RWPE2 (cell line): Measurements from ENCODE around the gene SLIT3.

Experiments
- ATAC-seq: fragments of 200-7000 bp; cut with Tn5 transposase; 3 replicates; pipeline ENCODE4 v1.9.1; 2021; ENCODE audit warnings: low read depth
- DNase-seq: peaks from one replicate; pipeline ENCODE4 v3.0.0-alpha.2; 2020; ENCODE audit warnings: low spot score
- H3K27ac ChIP-seq: fragments of 450-650 bp; 2 replicates; pipeline ENCODE4 v1.5.1; 2017; ENCODE audit warnings: mild to moderate bottlenecking; ENCODE audit not compliant: poor library complexity, severe bottlenecking
- H3K27me3 ChIP-seq: fragments of 250-450 bp; sonication (Bioruptor Pico); 2 replicates; pipeline ENCODE4 v1.5.1; 2021; ENCODE audit warnings: mild to moderate bottlenecking, moderate library complexity; ENCODE audit not compliant: insufficient read depth, poor library complexity, severe bottlenecking
- H3K36me3 ChIP-seq: fragments of 250-450 bp; sonication (Bioruptor Pico); 2 replicates; pipeline ENCODE4 v1.5.1; 2020; ENCODE audit warnings: low read depth, mild to moderate bottlenecking, moderate library complexity
- H3K4me1 ChIP-seq: fragments of 250-450 bp; sonication (Bioruptor Pico); 2 replicates; pipeline ENCODE4 v1.5.1; 2021; ENCODE audit warnings: mild to moderate bottlenecking, moderate library complexity; ENCODE audit not compliant: insufficient read depth, poor library complexity, severe bottlenecking
- H3K4me3 ChIP-seq: fragments of 250-450 bp; sonication (Bioruptor Pico); 2 replicates; pipeline ENCODE4 v1.5.1; 2021; ENCODE audit warnings: mild to moderate bottlenecking, moderate library complexity; ENCODE audit not compliant: severe bottlenecking
- H3K9me3 ChIP-seq: fragments of 250-450 bp; sonication (Bioruptor Pico); 2 replicates; pipeline ENCODE4 v1.5.1; 2021; ENCODE audit warnings: mild to moderate bottlenecking, moderate library complexity; ENCODE audit not compliant: severe bottlenecking
- TF ChIP-seq, protein P1 (sequence below): fragments of 450-650 bp; IDR thresholded peaks from one replicate; pipeline ENCODE4 v1.5.1; 2017; ENCODE audit warnings: mild to moderate bottlenecking, moderate library complexity; ENCODE audit not compliant: poor library complexity, severe bottlenecking

The SLIT3 gene

DNA sequence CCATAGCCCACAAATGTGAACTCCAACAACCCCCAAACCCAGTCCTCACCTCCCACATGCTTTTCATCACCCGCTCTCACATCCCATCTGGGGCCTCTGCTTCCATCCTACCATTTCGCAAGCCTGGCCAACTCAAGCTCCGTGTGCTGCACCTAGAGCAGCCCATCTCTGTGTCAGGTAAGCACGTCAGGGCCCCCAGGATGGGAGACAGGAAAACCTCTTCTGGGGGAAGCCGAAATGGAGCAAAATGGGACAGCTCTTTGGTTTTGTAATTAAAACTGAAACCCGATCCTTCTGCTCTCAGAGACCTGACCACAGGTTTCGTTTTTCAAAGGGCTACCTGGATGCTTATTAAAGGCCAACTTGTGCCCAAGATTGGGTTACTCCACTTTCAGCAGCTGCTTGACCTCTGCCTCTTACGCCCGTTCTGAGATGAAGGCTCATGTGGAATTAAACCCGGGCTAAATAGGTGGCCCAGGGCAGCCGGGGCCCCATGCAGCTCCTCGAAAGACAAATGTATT, 287.7 kb downstream of the SLIT3 start:
- ATAC-seq, result no peak
- no peaks in the 10 kb centered on the region for H3K9me3 ChIP-seq
- no peaks in the 10 kb centered on the region for H3K27me3 ChIP-seq
- H3K36me3 ChIP-seq, result no peaks in the 10 kb centered on the region
- no peaks in the 10 kb centered on the region for H3K4me1 ChIP-seq
- H3K27ac ChIP-seq, result no peak overlapping the region
- H3K4me3 ChIP-seq, result no peak overlapping the region
- TF ChIP-seq, protein P1, sequence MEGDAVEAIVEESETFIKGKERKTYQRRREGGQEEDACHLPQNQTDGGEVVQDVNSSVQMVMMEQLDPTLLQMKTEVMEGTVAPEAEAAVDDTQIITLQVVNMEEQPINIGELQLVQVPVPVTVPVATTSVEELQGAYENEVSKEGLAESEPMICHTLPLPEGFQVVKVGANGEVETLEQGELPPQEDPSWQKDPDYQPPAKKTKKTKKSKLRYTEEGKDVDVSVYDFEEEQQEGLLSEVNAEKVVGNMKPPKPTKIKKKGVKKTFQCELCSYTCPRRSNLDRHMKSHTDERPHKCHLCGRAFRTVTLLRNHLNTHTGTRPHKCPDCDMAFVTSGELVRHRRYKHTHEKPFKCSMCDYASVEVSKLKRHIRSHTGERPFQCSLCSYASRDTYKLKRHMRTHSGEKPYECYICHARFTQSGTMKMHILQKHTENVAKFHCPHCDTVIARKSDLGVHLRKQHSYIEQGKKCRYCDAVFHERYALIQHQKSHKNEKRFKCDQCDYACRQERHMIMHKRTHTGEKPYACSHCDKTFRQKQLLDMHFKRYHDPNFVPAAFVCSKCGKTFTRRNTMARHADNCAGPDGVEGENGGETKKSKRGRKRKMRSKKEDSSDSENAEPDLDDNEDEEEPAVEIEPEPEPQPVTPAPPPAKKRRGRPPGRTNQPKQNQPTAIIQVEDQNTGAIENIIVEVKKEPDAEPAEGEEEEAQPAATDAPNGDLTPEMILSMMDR, result no peak
- no peak for DNase-seq

DNA sequence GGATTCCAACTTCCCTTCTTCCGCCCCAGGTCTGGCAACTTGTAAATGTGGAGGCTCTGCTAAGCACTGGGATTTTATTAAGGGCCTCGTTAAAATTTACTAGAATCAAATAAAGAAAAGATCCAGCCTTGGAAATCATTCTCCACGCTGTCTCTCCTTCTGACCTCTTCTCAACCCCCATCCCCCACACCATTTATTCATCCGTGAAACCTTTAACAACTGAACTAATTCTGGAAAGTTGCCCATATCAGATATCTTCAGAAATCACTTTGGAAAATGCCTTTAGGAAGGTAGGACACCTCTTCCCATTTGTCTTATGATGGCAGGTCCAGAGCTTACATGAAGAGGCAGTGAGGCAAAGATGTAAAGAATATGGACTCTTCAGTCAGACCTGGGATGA, 288.5 kb downstream of the SLIT3 start:
- Histone ChIP-seq H3K27me3 (no peaks in the 10 kb centered on the region), H3K9me3 (no peaks in the 10 kb centered on the region), H3K4me3 (no peak overlapping the region), H3K4me1 (peaks cover 2% of the 10 kb centered on the region), H3K36me3 (no peaks in the 10 kb centered on the region), H3K27ac (no peak overlapping the region)
- TF ChIP-seq, protein P1, result no peak
- no peak for DNase-seq
- ATAC-seq, result no peak

DNA sequence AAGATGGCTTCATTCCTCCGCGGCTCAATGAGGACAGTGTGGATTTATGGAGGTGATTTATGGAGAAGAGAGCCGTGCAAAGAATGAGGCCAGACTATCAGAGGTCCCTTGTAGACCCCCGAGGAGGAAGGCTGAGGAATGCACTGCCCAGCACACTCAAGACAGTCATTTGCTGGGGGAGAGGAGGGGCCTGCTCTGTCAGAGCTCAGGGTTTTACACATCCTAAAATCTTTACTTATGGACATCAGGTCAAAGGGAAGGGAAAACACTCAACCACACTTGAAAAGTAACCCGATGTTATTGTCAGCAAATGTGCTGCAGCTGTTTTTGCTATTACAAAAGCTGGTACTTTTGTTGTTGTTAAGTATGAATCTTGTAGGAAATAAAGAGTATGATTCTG, 289.5 kb downstream of the SLIT3 start:
- Histone ChIP-seq H3K27me3 (no peaks in the 10 kb centered on the region), H3K9me3 (no peaks in the 10 kb centered on the region), H3K36me3 (no peaks in the 10 kb centered on the region), H3K4me3 (no peak overlapping the region), H3K4me1 (peaks cover 12% of the 10 kb centered on the region), H3K27ac (no peak overlapping the region)
- ATAC-seq (no peak), DNase-seq (no peak)
- TF ChIP-seq, protein P1, result no peak

DNA sequence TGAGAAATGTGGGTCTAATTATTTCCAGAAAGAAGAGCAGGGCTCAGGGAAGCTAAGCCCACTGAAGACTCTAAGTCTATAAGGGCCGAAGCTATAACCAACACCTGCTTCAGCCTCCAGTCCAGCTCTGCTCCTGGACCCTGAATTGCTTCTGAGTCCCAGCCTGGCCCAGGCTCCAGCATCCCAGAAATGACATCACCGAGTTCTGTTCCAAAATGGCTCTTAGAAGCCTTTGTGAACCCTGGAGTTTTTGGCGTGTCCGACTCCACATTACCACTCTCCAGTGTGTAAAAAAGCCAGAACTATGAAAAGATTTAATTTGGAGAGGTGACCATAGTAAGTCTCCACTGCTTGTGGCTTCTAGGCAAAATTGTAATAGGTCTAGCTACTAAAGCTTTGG, 289.9 kb downstream of the SLIT3 start:
- H3K4me1 ChIP-seq, result peaks cover 13% of the 10 kb centered on the region
- no peak overlapping the region for H3K27ac ChIP-seq
- H3K27me3 ChIP-seq, result no peaks in the 10 kb centered on the region
- no peaks in the 10 kb centered on the region for H3K9me3 ChIP-seq
- ATAC-seq, result no peak
- no peaks in the 10 kb centered on the region for H3K36me3 ChIP-seq
- no peak overlapping the region for H3K4me3 ChIP-seq
- TF ChIP-seq, protein P1, result no peak
- DNase-seq, result no peak

DNA sequence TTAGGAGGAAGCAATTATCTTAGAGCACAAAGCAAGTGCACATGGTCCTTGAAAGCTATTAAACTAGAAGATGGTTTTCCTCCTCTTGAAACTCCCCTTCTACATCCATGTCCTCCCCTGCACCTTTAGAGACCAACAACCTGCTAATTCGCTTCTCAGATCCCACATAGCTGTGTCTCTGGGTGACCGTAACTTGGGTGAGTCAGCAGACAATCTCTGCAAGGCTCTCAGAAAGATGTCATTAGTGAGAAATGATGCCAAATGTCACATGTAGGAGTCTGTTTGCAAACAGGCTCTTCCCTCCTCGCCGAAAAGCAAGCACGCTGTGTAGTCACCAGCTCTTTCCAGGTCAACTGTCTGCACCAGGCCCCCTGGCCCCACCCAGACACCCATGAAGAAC, 291.8 kb downstream of the SLIT3 start:
- ATAC-seq (no peak), DNase-seq (no peak)
- TF ChIP-seq, protein P1, result no peak
- Histone ChIP-seq H3K27me3 (no peaks in the 10 kb centered on the region), H3K36me3 (no peaks in the 10 kb centered on the region), H3K4me1 (peaks cover 13% of the 10 kb centered on the region), H3K4me3 (no peak overlapping the region), H3K27ac (no peak overlapping the region), H3K9me3 (no peaks in the 10 kb centered on the region)
